Fibroblast of lung (primary cell): ENCODE results near the gene LAMTOR4. TPM values are rescaled to one million over a fixed set of nuclear protein-coding genes. Genes with fewer than 3 reads are reported as not detected.

Source experiments
- DNase-seq, 2 donors: peaks; one replicate each; pipeline versions ENCODE4 v3.0.0 to v3.0.0-alpha.2; 2010; ENCODE audit warnings: low read depth in 2 of 2
- H2AFZ ChIP-seq: 2 replicates; pipeline ENCODE4 v1.5.1; 2012; ENCODE audit warnings: low read length, control low read depth, inconsistent platforms
- H3K27ac ChIP-seq: 2 replicates; pipeline ENCODE4 v1.5.1; 2011; ENCODE audit warnings: low read length, control low read depth; ENCODE audit not compliant: insufficient read depth
- H3K27me3 ChIP-seq: 2 replicates; pipeline ENCODE4 v1.5.1; 2011; ENCODE audit warnings: mild to moderate bottlenecking, low read length; ENCODE audit not compliant: control insufficient read depth, insufficient read depth
- H3K36me3 ChIP-seq: 2 replicates; pipeline ENCODE4 v1.5.1; 2011; ENCODE audit warnings: low read length; ENCODE audit not compliant: control insufficient read depth, insufficient read depth
- H3K4me1 ChIP-seq: 2 replicates; pipeline ENCODE4 v1.5.1; 2011; ENCODE audit warnings: low read length; ENCODE audit not compliant: control insufficient read depth, insufficient read depth; ENCODE audit errors: extremely low read depth
- H3K4me2 ChIP-seq: 2 replicates; pipeline ENCODE4 v1.5.1; 2011; ENCODE audit warnings: low read length, control low read depth; ENCODE audit not compliant: insufficient read depth; ENCODE audit errors: extremely low read depth
- H3K4me3 ChIP-seq, 4 experiments: fragments of 200-600 bp in 1 of 4; sonication (generic) in 1 of 4; replicated peaks in 1 of 4; 2 replicates each; pipeline ENCODE4 v1.5.1; 2011 to 2016; ENCODE audit warnings: low read length in 4 of 4, low read depth in 3 of 4, mild to moderate bottlenecking in 3 of 4, control low read depth in 2 of 4, inconsistent platforms in 1 of 4, mixed read lengths in 1 of 4; ENCODE audit not compliant: insufficient read depth in 1 of 4; ENCODE audit errors: control extremely low read depth in 1 of 4
- H3K79me2 ChIP-seq: 2 replicates; pipeline ENCODE4 v1.5.1; 2012; ENCODE audit warnings: mild to moderate bottlenecking, low read length, inconsistent platforms; ENCODE audit not compliant: control insufficient read depth, insufficient read depth
- H3K9ac ChIP-seq: 2 replicates; pipeline ENCODE4 v1.5.1; 2011; ENCODE audit warnings: mild to moderate bottlenecking, low read length, control low read depth; ENCODE audit not compliant: insufficient read depth
- H3K9me3 ChIP-seq: 2 replicates; pipeline ENCODE4 v1.5.1; 2012; ENCODE audit warnings: low read depth, low read length; ENCODE audit not compliant: control insufficient read depth, insufficient read depth
- H4K20me1 ChIP-seq: 2 replicates; pipeline ENCODE4 v1.5.1; 2011; ENCODE audit warnings: low read length; ENCODE audit not compliant: control insufficient read depth, insufficient read depth; ENCODE audit errors: extremely low read depth
- CTCF ChIP-seq, 2 donors: IDR thresholded peaks in 1 of 2; conservative IDR thresholded peaks in 1 of 2; 1 replicate in 1 of 2; 2 replicates in 1 of 2; pipeline ENCODE4 v1.5.1; 2011 to 2012; ENCODE audit warnings: low read length in 2 of 2, control low read depth in 1 of 2, inconsistent platforms in 1 of 2, low read depth in 1 of 2, mild to moderate bottlenecking in 1 of 2
- EZH2 ChIP-seq: IDR thresholded peaks from 2 replicates; pipeline ENCODE4 v1.5.1; 2012; ENCODE audit warnings: low read length, control low read depth, mild to moderate bottlenecking; ENCODE audit errors: missing control alignments
- polyA plus RNA-seq, 2 donors: library from polyadenylated mRNA; depleted of rRNA in 1 of 2; stranded (reverse) in 1 of 2; unstranded in 1 of 2; fragments of >200 nt; gene quantifications; 2 replicates each; pipeline ENCODE4 v1.2.1, GENCODE V29; 2011 to 2012; ENCODE audit warnings: missing spikeins in 1 of 2
- total RNA-seq: library from RNA; depleted of rRNA; stranded (reverse); fragments of >200 nt; gene quantifications from 2 replicates; pipeline ENCODE4 v1.2.1, GENCODE V29; 2014

LAMTOR4 gene
- total and polyA plus RNA-seq, 2 donors (not counting 1 experiment from before 2014, with no cell fraction given) = 95.0 to 116 TPM

GRCh38 chr7:100109521-100110163 is 39.1 kb upstream of the LAMTOR4 start:
- no peak overlapping the region for H3K4me3 ChIP-seq
- DNase-seq = no peak
- no peaks in the 10 kb centered on the region for H3K9me3 ChIP-seq
- no peaks in the 10 kb centered on the region for H4K20me1 ChIP-seq
- H3K79me2 ChIP-seq = no peaks in the 10 kb centered on the region
- H3K27me3 ChIP-seq = no peaks in the 10 kb centered on the region
- H3K4me1 ChIP-seq = no peaks in the 10 kb centered on the region
- H3K36me3 ChIP-seq = peaks cover 36% of the 10 kb centered on the region
- H3K9ac ChIP-seq = no peak overlapping the region
- no peak overlapping the region for H3K27ac ChIP-seq
- no peak overlapping the region for H2AFZ ChIP-seq
- H3K4me2 ChIP-seq = no peak overlapping the region
- TF ChIP-seq EZH2 (no peak), CTCF (conservative IDR thresholded peaks at IDR 0.05 in 1 of 2, IDR thresholded peaks at IDR 0.05 in 1 of 2; ENCODE audit: low read depth in 1 of 2, low read length in 2 of 2) (peak in 1 of 2 donors; percentile 15)

GRCh38 chr7:100111156-100111555 is 37.6 kb upstream of the LAMTOR4 start:
- peaks cover 34% of the 10 kb centered on the region for H3K36me3 ChIP-seq
- H3K27me3 ChIP-seq = no peaks in the 10 kb centered on the region
- H3K4me1 ChIP-seq = no peaks in the 10 kb centered on the region
- no peak for TF ChIP-seq EZH2
- TF ChIP-seq CTCF (conservative IDR thresholded peaks at IDR 0.05 in 1 of 2, IDR thresholded peaks at IDR 0.05 in 1 of 2; ENCODE audit: low read depth in 1 of 2, low read length in 2 of 2) = no peak
- H3K9me3 ChIP-seq = no peaks in the 10 kb centered on the region
- H2AFZ ChIP-seq = no peak overlapping the region
- H4K20me1 ChIP-seq = no peaks in the 10 kb centered on the region
- no peak overlapping the region for H3K4me2 ChIP-seq
- no peak overlapping the region for H3K27ac ChIP-seq
- no peaks in the 10 kb centered on the region for H3K79me2 ChIP-seq
- no peak overlapping the region for H3K4me3 ChIP-seq
- no peak for DNase-seq
- H3K9ac ChIP-seq = no peak overlapping the region

- Histone ChIP-seq H3K4me1 (no peaks in the 10 kb centered on the region), H3K36me3 (peaks cover 33% of the 10 kb centered on the region), H2AFZ (no peak overlapping the region), H3K9me3 (no peaks in the 10 kb centered on the region), H3K4me2 (no peak overlapping the region), H3K4me3 (no peak overlapping the region), H3K79me2 (no peaks in the 10 kb centered on the region), H3K27me3 (no peaks in the 10 kb centered on the region), H3K9ac (no peak overlapping the region), H3K27ac (no peak overlapping the region), H4K20me1 (no peaks in the 10 kb centered on the region)
- DNase-seq = no peak
- TF ChIP-seq CTCF (conservative IDR thresholded peaks at IDR 0.05 in 1 of 2, IDR thresholded peaks at IDR 0.05 in 1 of 2; ENCODE audit: low read depth in 1 of 2, low read length in 2 of 2) (no peak), EZH2 (no peak)
Observed at GRCh38 chr7:100111914-100112313, 36.8 kb upstream of the LAMTOR4 start.
